Left lobe of liver (tissue), 2 donors: ENCODE data around the gene MAD2L2. TPM values are rescaled to one million over a fixed set of nuclear protein-coding genes. Genes with fewer than 3 reads are reported as not detected.

Experiments used
- ATAC-seq: fragments of 200-7000 bp; cut with Tn5 transposase; one replicate; pipeline ENCODE4 v1.9.1; 2020; ENCODE audit warnings: mild to moderate bottlenecking, moderate library complexity
- DNase-seq: peaks from one replicate; pipeline ENCODE4 v3.0.0-alpha.2; 2020; ENCODE audit warnings: low spot score
- total RNA-seq: library from RNA; stranded (reverse); gene quantifications from one replicate; pipeline ENCODE4 v1.2.1, GENCODE V29; 2021
- donor health status: DM: no; HTN: no; CAD: no; lungs with moderate emphysema.
- donor health status: DM: no; HTN: yes; CAD: no.

The MAD2L2 gene
- total RNA-seq, 1 donor from 2014 or later: 28.3 TPM

- ATAC-seq (no peak), DNase-seq (no peak)
Measured at GRCh38 chr1:11639372-11639771, 41.6 kb downstream of the MAD2L2 start.

- DNase-seq (no peak), ATAC-seq (no peak)
Measured at GRCh38 chr1:11638121-11638520, 42.8 kb downstream of the MAD2L2 start.

GRCh38 chr1:11634365-11635192 lies 46.4 kb downstream of the MAD2L2 start:
- no peak for DNase-seq
- no peak for ATAC-seq

GRCh38 chr1:11629184-11630016 lies 51.5 kb downstream of the MAD2L2 start:
- no peak for DNase-seq
- no peak for ATAC-seq

- DNase-seq: no peak
- no peak for ATAC-seq
Measured at GRCh38 chr1:11628767-11629166, 52.2 kb downstream of the MAD2L2 start.

- ATAC-seq: no peak
- DNase-seq: no peak
Measured at GRCh38 chr1:11626551-11626950, 54.4 kb downstream of the MAD2L2 start.

Other genes with a start within 250 kb of the MAD2L2 start
- not detected for gene DISP3, start 202.0 kb downstream of the MAD2L2 start, total RNA-seq
- 15.0 TPM for gene FBXO2, start 26.7 kb downstream of the MAD2L2 start, total RNA-seq
- gene FBXO44, start 26.3 kb downstream of the MAD2L2 start, total RNA-seq: 11.6 TPM
- 12.0 TPM for gene FBXO6, start 16.9 kb downstream of the MAD2L2 start, total RNA-seq
- gene DRAXIN, start 10.6 kb upstream of the MAD2L2 start, total RNA-seq: not detected
- gene AGTRAP, start 55.0 kb upstream of the MAD2L2 start, total RNA-seq: 9.0 TPM
- gene C1orf167, start 81.0 kb upstream of the MAD2L2 start, total RNA-seq: not detected
- 14.9 TPM for gene MTHFR, start 124.8 kb upstream of the MAD2L2 start, total RNA-seq
- gene CLCN6, start 125.0 kb upstream of the MAD2L2 start, total RNA-seq: 10.8 TPM
- not detected for gene NPPA, start 166.6 kb upstream of the MAD2L2 start, total RNA-seq
- not detected for gene NPPB, start 177.8 kb upstream of the MAD2L2 start, total RNA-seq
- 50.9 TPM for gene KIAA2013, start 245.3 kb upstream of the MAD2L2 start, total RNA-seq